PFSK-1 (cell line): Measurements from ENCODE around the gene DMAC2.

Source experiments
- REST ChIP-seq, 2 experiments: IDR thresholded peaks; 2 replicates each; pipeline versions ENCODE4 v1.6.1 to v1.8.0; 2011 to 2012; ENCODE audit warnings: low read depth in 2 of 2, low read length in 2 of 2, control low read depth in 1 of 2, inconsistent platforms in 1 of 2, mild to moderate bottlenecking in 1 of 2, moderate library complexity in 1 of 2; ENCODE audit not compliant: insufficient read depth in 1 of 2
- SIN3A ChIP-seq: IDR thresholded peaks from 2 replicates; pipeline ENCODE4 v1.6.1; 2012; ENCODE audit warnings: mild to moderate bottlenecking, low read length, moderate library complexity, borderline replicate concordance; ENCODE audit not compliant: insufficient read depth
- TAF1 ChIP-seq: IDR thresholded peaks from 2 replicates; pipeline ENCODE4 v1.6.1; 2012; ENCODE audit warnings: low read length, control low read depth, borderline replicate concordance; ENCODE audit not compliant: insufficient read depth

- no peak for TF ChIP-seq TAF1
- TF ChIP-seq SIN3A: no peak
- TF ChIP-seq REST (IDR thresholded peaks at IDR 0.05; ENCODE audit: insufficient read depth in 1 of 2, low read depth in 2 of 2, low read length in 2 of 2): no peak
Observed at GRCh38 chr19:41484822-41485221, 45.1 kb upstream of the DMAC2 start.
